GM12891 (cell line): ENCODE data around the gene AADACL4.
"Not testable (repeated sequence)": the region's sequence is repeated elsewhere in the genome, so short reads cannot be mapped to it uniquely, and the experiment has no call there.

Source experiments
- DNase-seq: peaks from one replicate; pipeline ENCODE4 v3.0.0; 2011; ENCODE audit warnings: low spot score; ENCODE audit not compliant: insufficient read length
- FAIRE-seq: peaks from 2 replicates; lab custom pipeline; 2011; peaks lifted over from hg19 to GRCh38; lab: Jason Lieb, UNC
- PAX5 ChIP-seq: IDR thresholded peaks from 2 replicates; pipeline ENCODE4 v1.6.1; 2011; ENCODE audit warnings: low read length, moderate library complexity, mild to moderate bottlenecking; ENCODE audit not compliant: insufficient read depth, severe bottlenecking
- POLR2A ChIP-seq: IDR thresholded peaks from 2 replicates; pipeline ENCODE4 v1.6.1; 2011; ENCODE audit warnings: low read depth, low read length, control low read depth
- POLR2AphosphoS5 ChIP-seq: IDR thresholded peaks from 2 replicates; pipeline ENCODE4 v1.6.1; 2011; ENCODE audit warnings: low read depth, low read length, control low read depth
- POU2F2 ChIP-seq: IDR thresholded peaks from 2 replicates; pipeline ENCODE4 v1.6.1; 2011; ENCODE audit warnings: low read depth, mild to moderate bottlenecking, control low read depth, low read length, moderate library complexity
- SPI1 ChIP-seq: IDR thresholded peaks from 2 replicates; pipeline ENCODE4 v1.6.1; 2011; ENCODE audit warnings: low read depth, low read length, control low read depth
- TAF1 ChIP-seq: IDR thresholded peaks from 2 replicates; pipeline ENCODE4 v1.6.1; 2011; ENCODE audit warnings: low read depth, low read length, control low read depth

AADACL4 gene

DNA sequence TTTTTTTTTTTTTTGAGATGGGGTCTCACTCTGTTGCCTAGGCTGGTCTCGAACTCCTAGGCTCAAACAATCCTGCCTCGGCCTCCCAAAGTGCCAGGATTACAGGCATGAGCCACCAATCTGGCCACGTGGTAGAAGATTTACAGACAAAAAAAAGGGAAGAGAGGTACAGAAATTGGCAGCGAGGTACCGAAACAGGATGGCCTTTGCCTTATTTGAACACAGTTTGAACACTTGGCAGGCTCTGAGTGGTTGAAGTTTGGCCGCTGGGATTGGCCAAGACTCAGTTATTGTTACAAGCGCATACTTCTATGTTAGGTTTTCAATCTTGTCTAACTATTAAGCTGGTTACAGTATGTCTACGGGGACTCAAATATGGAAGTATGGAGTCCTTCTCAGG is 6.2 kb upstream of the AADACL4 start:
- TF ChIP-seq TAF1 (no peak), POU2F2 (no peak), POLR2A (no peak), POLR2AphosphoS5 (no peak), SPI1 (no peak), PAX5 (no peak)
- DNase-seq (no peak), FAIRE-seq (no peak)

DNA sequence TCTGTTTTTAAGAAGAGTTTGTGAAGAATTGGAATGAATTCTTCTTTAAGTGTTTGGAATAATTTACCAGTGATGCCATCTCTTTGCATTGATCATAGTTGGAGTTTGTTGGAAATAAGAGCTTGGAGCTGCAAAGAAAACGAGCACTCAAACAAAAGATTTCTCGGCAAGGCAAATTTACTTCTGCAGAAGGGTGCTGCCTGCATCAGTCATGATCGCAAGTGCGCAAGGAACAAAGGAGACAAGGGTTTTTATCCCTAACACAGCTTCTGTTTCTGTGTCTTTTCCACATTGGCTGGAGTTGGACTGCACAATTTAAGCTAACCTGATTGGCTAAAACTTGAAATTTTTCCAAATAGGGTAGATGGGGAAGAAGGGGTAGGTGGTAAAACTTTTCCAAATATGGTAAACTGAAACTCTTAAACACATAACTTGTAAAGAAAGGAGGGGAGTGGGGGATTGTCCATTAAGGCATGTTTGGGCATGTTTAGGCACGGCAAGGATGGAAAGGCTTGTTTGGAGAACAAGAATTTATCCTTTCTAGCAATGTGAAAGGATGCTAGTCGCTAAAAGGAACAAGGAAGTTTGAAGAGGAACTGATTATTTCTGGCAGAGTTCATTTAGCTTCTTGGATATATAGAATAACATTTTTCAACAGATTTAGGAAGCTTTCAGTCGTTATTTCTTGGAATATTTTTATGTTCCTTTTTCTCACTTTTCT is 3.5 kb upstream of the AADACL4 start:
- FAIRE-seq (no peak), DNase-seq (no peak)
- TF ChIP-seq TAF1 = no peak
- TF ChIP-seq SPI1 = no peak
- TF ChIP-seq POLR2A = no peak
- TF ChIP-seq POLR2AphosphoS5 = no peak
- TF ChIP-seq PAX5 = no peak
- no peak for TF ChIP-seq POU2F2

DNA sequence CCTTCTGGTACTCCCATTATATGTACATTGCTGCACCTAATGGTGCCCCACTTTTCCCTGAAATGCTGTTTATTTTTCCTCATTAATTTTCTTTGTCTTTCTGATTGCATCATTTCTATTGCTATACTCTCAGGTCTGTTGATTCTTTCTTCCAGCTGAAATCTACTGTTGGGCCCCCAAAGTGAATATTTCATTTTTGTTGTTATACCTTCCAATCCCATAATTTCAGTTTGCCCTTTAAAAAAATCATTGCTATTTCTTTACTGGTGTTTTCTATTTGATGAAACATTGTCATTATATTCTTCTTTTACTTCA is 3.0 kb upstream of the AADACL4 start:
- DNase-seq (no peak), FAIRE-seq (no peak)
- TF ChIP-seq TAF1 (no peak), POLR2A (no peak), POU2F2 (no peak), PAX5 (no peak), SPI1 (no peak), POLR2AphosphoS5 (no peak)

DNA sequence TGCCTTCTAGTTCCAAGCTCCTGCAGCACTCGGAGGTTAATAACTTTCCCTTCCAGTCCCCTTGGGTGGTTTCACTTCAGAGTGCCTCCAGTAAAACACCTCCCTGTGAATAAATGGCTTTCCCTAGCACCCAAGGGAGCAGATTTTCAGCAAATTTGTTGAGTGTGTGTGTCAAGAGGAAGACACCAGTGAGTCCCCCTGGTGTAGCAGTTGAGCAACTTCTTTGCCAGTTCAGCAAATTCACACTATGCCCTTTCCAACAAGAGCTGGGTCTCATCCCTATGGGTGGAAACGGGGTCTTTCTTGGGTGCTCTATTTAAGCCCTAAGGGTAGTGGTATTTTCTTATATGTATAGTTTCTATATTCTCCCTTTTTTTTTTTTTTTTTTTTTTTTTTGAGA is 806 bp upstream of the AADACL4 start:
- TF ChIP-seq POLR2A = no peak
- no peak for TF ChIP-seq TAF1
- TF ChIP-seq POU2F2 = no peak
- no peak for TF ChIP-seq POLR2AphosphoS5
- TF ChIP-seq SPI1 = no peak
- TF ChIP-seq PAX5 = no peak
- FAIRE-seq (no peak), DNase-seq (no peak)

DNA sequence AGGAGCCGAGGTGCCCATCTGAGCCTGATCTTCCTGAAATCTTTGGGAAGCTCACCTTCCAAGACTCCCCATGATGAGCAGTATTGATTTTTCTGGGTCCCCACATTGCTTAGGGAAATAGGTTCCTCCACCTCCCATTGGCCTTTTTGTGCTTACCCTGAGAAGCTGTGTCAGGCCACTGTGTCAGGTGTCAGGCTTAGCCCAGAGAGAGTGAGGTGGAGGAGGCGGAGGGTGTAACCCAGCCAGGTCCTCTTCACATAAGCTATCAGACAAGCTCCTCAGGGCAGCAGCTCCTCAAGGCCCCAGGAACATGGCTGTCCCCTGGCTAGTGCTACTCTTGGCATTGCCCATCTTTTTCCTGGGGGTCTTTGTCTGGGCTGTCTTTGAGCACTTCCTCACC is 352 bp downstream of the AADACL4 start:
- FAIRE-seq (no peak), DNase-seq (no peak)
- TF ChIP-seq POLR2A = no peak
- TF ChIP-seq POLR2AphosphoS5 = no peak

DNA sequence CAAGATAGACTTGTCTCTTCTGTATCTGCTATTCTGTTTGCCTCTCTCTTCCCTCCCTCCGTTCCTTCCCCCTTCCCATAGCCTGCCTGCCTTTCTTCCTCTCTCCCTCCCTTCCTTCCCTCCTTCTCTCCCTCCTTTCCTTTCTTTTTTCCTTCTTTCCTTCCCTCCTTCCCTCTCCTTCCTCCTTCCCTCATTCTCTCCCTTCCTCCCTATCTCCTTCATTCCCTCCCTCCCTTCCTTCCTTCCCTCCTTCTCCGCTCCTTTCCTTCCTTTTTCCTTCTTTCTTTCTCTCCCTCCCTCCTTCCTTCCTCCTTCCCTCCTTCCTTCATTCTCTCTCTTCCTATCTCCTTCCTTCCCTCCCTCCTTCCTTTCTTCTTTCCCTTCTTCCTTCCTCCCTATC is 944 bp downstream of the AADACL4 start:
- FAIRE-seq (no peak), DNase-seq (no peak)
- TF ChIP-seq SPI1 (no peak), POU2F2 (no peak), POLR2AphosphoS5 (no peak), POLR2A (no peak), PAX5 (no peak), TAF1 (no peak)

DNA sequence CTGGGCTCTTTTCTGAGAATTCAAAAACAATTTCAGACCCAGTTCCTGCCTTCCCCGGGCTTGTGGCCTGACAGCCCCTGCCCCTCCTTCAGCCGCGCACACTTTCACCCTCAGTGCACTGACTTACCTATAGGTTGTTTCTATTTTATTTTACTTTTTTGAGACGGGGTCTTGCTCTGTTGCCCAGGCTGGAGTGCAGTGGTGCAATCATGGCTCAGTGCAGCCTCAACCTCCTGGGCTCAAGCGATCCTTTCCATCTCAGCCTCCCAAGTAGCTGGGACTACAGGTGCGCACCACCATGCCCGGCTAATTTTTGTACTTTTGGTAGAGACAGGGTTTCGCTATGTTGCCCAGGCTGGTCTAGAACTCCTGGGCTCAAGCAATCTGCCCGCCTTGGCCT is 1.5 kb downstream of the AADACL4 start:
- FAIRE-seq, DNase-seq: not testable (repeated sequence)

DNA sequence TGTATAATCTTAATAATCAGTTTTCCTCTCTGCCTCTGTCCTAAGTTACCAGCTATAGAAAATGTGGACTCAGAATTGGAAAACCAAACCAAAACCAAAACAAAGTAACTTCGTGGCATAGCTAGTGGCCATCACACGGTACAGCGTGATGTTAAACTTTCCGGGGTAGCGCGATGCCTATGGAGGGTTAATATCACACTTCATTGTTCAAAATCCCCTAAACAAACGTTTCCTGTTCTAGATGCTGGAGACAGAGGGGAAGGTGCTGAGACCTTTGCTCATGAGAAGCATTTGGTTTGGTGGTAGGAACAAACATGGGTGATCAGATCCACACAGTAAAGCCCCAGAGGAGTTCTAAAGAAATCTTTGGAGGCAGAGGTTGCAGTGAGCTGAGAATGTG is 4.9 kb downstream of the AADACL4 start:
- no peak for TF ChIP-seq POLR2AphosphoS5
- TF ChIP-seq SPI1 = no peak
- TF ChIP-seq TAF1 = no peak
- no peak for TF ChIP-seq POLR2A
- no peak for TF ChIP-seq POU2F2
- FAIRE-seq (no peak), DNase-seq (no peak)

DNA sequence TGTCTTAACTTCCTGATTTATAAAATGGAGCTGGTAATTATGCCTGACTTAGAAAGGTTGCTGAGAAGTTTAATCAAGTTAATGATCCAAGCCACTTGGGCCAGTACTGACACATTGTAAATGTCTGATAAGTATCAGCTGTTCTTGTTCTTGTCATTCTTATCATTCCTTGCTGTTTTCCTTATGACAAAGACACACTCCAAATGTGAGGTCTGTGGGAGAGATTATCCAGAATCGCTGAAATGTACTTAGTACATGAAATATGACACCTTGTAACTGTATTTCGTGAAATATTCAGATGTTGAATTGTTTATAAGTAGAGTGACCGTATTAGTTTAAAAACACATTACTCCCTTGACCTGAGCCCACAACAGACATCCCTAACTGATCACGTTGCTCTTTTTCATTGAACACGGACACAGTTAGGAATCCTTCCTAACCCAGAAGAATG is 6.1 kb downstream of the AADACL4 start:
- DNase-seq (no peak), FAIRE-seq (no peak)
- TF ChIP-seq PAX5 (no peak), TAF1 (no peak), SPI1 (no peak), POU2F2 (no peak), POLR2A (no peak), POLR2AphosphoS5 (no peak)

DNA sequence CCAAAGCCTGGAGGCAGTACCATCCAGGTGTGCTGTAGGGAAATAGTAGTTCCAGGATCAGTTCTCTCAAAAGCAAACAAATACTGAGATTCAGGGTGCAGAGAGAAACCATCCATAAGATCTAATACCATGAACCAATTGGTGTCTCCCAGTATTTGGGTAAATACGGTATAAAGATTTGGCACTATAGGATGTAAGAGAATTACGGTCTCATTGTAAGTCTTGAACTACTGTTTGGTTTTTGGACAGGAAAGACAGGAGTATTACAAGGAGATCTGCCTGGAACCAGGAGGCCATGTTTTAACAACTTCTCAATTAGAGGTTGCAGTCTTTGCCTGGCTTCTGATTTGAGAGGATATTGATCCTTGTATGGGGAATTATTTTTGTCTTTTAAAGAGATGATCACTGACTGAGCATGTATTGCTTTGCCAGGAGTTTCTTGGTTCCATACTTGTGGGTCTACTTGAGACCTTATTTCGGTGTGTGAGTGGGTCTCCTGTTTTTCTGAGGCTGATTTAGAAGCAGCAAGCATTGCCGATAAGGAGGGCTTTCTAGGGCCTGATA is 10.2 kb downstream of the AADACL4 start:
- TF ChIP-seq POLR2A (no peak), SPI1 (no peak), PAX5 (no peak)
- FAIRE-seq = no peak
- DNase-seq = no peak

DNA sequence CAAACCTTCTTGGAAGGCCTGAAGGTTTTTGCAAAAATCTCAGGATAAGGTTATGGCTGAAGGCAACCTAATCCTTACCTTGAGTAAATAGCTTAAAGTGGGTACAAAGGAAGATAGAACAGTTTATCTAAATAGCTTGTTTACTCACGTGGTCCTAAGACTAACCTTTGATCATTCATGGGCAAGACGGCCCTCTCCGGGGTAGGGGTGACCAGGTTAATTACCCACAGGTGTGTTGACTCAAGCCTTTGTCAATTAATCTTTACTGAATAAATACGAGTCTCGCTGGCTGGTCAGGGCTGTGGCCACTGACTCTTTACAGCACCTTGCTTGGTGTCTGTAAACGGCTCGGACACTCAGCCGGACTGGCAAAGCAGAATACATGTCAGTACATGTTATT is 10.8 kb downstream of the AADACL4 start:
- DNase-seq (no peak), FAIRE-seq (no peak)
- TF ChIP-seq POLR2A (no peak), POLR2AphosphoS5 (no peak), TAF1 (no peak), POU2F2 (no peak), PAX5 (no peak), SPI1 (no peak)
